ENCODE data around the gene TENT5C. TPM values are rescaled to one million over a fixed set of nuclear protein-coding genes. Genes with fewer than 3 reads are reported as not detected.

Gene TENT5C
- total and polyA plus RNA-seq, 9 of the 15 experiments (the other 6 are each of a cell fraction or from before 2014, with no cell fraction given), result 1.8 to 7.7 (median 4.0) TPM

DNA sequence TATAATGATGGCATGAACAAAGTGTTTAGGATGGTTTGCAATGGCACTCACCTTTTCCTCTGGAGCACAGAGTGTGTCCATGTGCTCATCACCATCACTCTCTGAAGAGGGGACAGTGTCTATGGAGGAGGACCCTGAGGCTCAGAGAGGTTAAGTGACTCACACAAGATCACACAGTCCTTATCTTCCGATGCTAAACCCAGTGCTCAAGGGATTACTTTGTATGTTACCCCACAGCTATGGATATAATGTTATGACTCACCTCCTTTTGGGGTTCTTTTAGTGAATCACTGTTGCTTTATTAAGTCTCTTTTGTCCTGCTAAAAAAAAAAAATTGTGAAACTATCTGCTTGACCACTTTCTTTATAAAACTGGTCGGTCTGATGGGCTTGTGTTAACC is 67.6 kb downstream of the TENT5C start:
- Histone ChIP-seq H3K9me3 (replicated peaks; ENCODE audit: control insufficient read depth, insufficient read depth, low read depth, low read length) (no peaks in the 10 kb centered on the region), H3K27ac (ENCODE audit: extremely low read depth, low read depth, low read length) (no peak overlapping the region), H3K9ac (ENCODE audit: insufficient read depth in 1 of 2, low read depth in 2 of 2, low read length in 2 of 2) (no peak overlapping the region), H3K9me1 (ENCODE audit: control insufficient read depth, insufficient read depth, low read length) (no peaks in the 10 kb centered on the region), H2AFZ (ENCODE audit: low read depth, low read length) (no peak overlapping the region), H3K4me3 (no peak overlapping the region), H3K36me3 (ENCODE audit: control insufficient read depth, insufficient read depth, low read length) (no peaks in the 10 kb centered on the region), H4K20me1 (replicated peaks; ENCODE audit: control insufficient read depth, insufficient read depth, low read length) (no peaks in the 10 kb centered on the region), H3K79me2 (ENCODE audit: control insufficient read depth, insufficient read depth, low read length) (no peaks in the 10 kb centered on the region), H3K4me1 (replicated peaks in 1 of 2; ENCODE audit: control insufficient read depth in 2 of 2, insufficient read depth in 2 of 2, low read length in 2 of 2) (peaks cover 10 to 21% of the 10 kb centered on the region in 2 experiments), H3K4me2 (ENCODE audit: insufficient read depth, low read length) (no peak overlapping the region), H3K27me3 (ENCODE audit: control insufficient read depth in 2 of 2, insufficient read depth in 2 of 2, low read length in 2 of 2) (no peaks in the 10 kb centered on the region)
- WGBS (ENCODE audit: insufficient coverage, low coverage, missing lambda C conversion rate), result 9% methylated on average over 2 of the region's 2 CpGs
- POLR2A ChIA-PET, result interaction anchor here (1.0 to 1.3 kb wide), 4 partner anchors 17 to 69 kb away, joined by 3 to 4 read pairs (median 4); no protein-coding TSS in a partner anchor
- CTCF ChIA-PET (ENCODE audit: low intra/inter-chr PET ratio), result interaction anchor here (1.0 kb wide), 2 partner anchors 138 to 605 kb away, joined by 3 to 6 read pairs; no protein-coding TSS in a partner anchor
- DNase-seq (ENCODE audit: extremely low read depth in 1 of 4, low spot score in 3 of 4), result no peak
- intact Hi-C loops (cut with micrococcal nuclease) (loop anchor here (2.0 to 10.0 kb wide), 3 partner anchors 17 to 309 kb away; partner anchors contain the start of gene MAN1A2), in situ Hi-C loops (cut with MboI) (loop anchor here (5.0 kb wide), 2 partner anchors 84 to 136 kb away; no protein-coding TSS in a partner anchor)
- peak; percentile 26 for FAIRE-seq
- no peak for ATAC-seq
- BruUV-seq (replicated peaks), result no TSS peak
- TF ChIP-seq ZNF140 (CRISPR knock-in tag; IDR thresholded peaks at IDR 0.05), result no peak
- no peak for TF ChIP-seq SMC3 (conservative IDR thresholded peaks at IDR 0.05; ENCODE audit: insufficient read depth, low read depth, low read length)
- TF ChIP-seq PHF21A (IDR thresholded peaks at IDR 0.05; ENCODE audit: borderline replicate concordance, low read depth), result no peak
- 0 out of 2 replicates have a peak, but pooled peaks have one; percentile 22 for TF ChIP-seq SMARCA5 (IDR thresholded peaks at IDR 0.05)
- TF ChIP-seq YBX1 (IDR thresholded peaks at IDR 0.05), result no peak
- TF ChIP-seq ZFP1 (CRISPR knock-in tag; IDR thresholded peaks at IDR 0.05), result no peak
- no peak for TF ChIP-seq COPS2 (conservative IDR thresholded peaks at IDR 0.05)
- TF ChIP-seq ZNF764 (CRISPR knock-in tag; IDR thresholded peaks at IDR 0.05; ENCODE audit: low read depth), result no peak
- no peak for TF ChIP-seq ZNF184 (CRISPR knock-in tag; IDR thresholded peaks at IDR 0.05)
- TF ChIP-seq MBD2 (IDR thresholded peaks at IDR 0.05; ENCODE audit: borderline replicate concordance, low read depth), result no peak
- TF ChIP-seq SNRNP70 (optimal IDR thresholded peaks at IDR 0.05; ENCODE audit: low read depth, low read length), result no peak
- no peak for TF ChIP-seq SMARCC2 (IDR thresholded peaks at IDR 0.05; ENCODE audit: low read depth)
- TF ChIP-seq, protein P1, sequence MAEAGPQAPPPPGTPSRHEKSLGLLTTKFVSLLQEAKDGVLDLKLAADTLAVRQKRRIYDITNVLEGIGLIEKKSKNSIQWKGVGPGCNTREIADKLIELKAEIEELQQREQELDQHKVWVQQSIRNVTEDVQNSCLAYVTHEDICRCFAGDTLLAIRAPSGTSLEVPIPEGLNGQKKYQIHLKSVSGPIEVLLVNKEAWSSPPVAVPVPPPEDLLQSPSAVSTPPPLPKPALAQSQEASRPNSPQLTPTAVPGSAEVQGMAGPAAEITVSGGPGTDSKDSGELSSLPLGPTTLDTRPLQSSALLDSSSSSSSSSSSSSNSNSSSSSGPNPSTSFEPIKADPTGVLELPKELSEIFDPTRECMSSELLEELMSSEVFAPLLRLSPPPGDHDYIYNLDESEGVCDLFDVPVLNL (CRISPR knock-in tag; IDR thresholded peaks at IDR 0.05; ENCODE audit: low read depth), result no peak
- TF ChIP-seq DIDO1 (tag; IDR thresholded peaks at IDR 0.05; ENCODE audit: low read depth), result no peak
- TF ChIP-seq ZNF239 (CRISPR knock-in tag; IDR thresholded peaks at IDR 0.05), result no peak
- TF ChIP-seq NONO (IDR thresholded peaks at IDR 0.05; ENCODE audit: low read depth in 2 of 2, low read length in 1 of 2), result no peak
- TF ChIP-seq TCF7L2 (IDR thresholded peaks at IDR 0.05; ENCODE audit: low read depth, low read length), result no peak
- no peak for TF ChIP-seq ZKSCAN3 (CRISPR knock-in tag; IDR thresholded peaks at IDR 0.05)
- TF ChIP-seq, protein P2, sequence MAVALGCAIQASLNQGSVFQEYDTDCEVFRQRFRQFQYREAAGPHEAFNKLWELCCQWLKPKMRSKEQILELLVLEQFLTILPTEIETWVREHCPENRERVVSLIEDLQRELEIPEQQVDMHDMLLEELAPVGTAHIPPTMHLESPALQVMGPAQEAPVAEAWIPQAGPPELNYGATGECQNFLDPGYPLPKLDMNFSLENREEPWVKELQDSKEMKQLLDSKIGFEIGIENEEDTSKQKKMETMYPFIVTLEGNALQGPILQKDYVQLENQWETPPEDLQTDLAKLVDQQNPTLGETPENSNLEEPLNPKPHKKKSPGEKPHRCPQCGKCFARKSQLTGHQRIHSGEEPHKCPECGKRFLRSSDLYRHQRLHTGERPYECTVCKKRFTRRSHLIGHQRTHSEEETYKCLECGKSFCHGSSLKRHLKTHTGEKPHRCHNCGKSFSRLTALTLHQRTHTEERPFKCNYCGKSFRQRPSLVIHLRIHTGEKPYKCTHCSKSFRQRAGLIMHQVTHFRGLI (CRISPR knock-in tag; IDR thresholded peaks at IDR 0.05), result no peak
- TF ChIP-seq KDM1A (IDR thresholded peaks at IDR 0.05), result peak; percentile 75 to 84
- no peak for TF ChIP-seq FOS (IDR thresholded peaks at IDR 0.05; ENCODE audit: extremely low read depth, insufficient read length)
- TF ChIP-seq CSDE1 (IDR thresholded peaks at IDR 0.05), result no peak
- no peak for TF ChIP-seq ZNF253 (CRISPR knock-in tag; conservative IDR thresholded peaks at IDR 0.05)
- no peak for TF ChIP-seq ZNF384 (IDR thresholded peaks at IDR 0.05; ENCODE audit: low read depth, low read length)
- no peak for TF ChIP-seq ZNF146 (CRISPR knock-in tag; IDR thresholded peaks at IDR 0.05; ENCODE audit: unreplicated experiment)
- no peak for TF ChIP-seq NR3C1 (CRISPR knock-in tag; IDR thresholded peaks at IDR 0.05)

Data from K562 (cell line).